ENCODE data around the gene SRPRB. TPM values are rescaled to one million over a fixed set of nuclear protein-coding genes. Genes with fewer than 3 reads are reported as not detected.

Gene SRPRB
- total RNA-seq, 1 experiment from 2014 or later = 73.5 TPM

DNA sequence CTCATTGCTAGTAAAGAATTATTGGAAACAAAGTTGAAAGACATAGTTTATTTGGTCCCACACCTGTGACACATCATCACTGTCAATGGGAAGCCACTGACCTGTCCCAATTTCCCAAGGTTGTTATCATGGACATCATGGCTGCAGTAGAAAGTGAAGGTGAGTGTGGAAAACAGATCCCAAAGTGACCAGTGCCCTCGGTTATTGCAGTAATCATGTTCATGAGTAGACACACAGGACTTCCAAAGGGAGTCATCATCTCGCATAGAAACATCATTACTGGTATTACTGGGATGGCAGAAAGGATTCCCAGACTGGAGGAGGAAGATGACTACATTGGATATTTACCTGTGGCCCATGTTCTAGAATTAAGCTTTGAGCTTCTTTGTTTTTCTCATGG lies 44.7 kb upstream of the SRPRB start:
- ChIA-PET POLR2A (no interaction called here), CTCF (no interaction called here)
- intact Hi-C loops (cut with micrococcal nuclease; ENCODE audit: unreplicated experiment) (no loop called here), in situ Hi-C loops (cut with HindIII; ENCODE audit: low pct_unique_long_range_greater_than_20kb, low sequenced_read_pairs) (no loop called here)
- Histone ChIP-seq H3K4me3 (ENCODE audit: low read depth in 2 of 2, low read length in 2 of 2) (no peak overlapping the region), H3K36me3 (ENCODE audit: control insufficient read depth, insufficient read depth, low read length) (no peaks in the 10 kb centered on the region), H3K9me3 (ENCODE audit: control insufficient read depth, insufficient read depth, low read depth, low read length) (no peaks in the 10 kb centered on the region), H3K27me3 (ENCODE audit: control insufficient read depth, insufficient read depth, low read length) (peaks cover 14% of the 10 kb centered on the region), H3K27ac (ENCODE audit: low read length) (no peak overlapping the region), H3K4me1 (ENCODE audit: control insufficient read depth, insufficient read depth, low read length) (no peaks in the 10 kb centered on the region)
- DNase-seq (ENCODE audit: low read depth, low spot score) (no peak), ATAC-seq (no peak)
- no peak for TF ChIP-seq TCF7L2 (IDR thresholded peaks at IDR 0.05; ENCODE audit: low read depth, low read length)
- TF ChIP-seq, protein P1, sequence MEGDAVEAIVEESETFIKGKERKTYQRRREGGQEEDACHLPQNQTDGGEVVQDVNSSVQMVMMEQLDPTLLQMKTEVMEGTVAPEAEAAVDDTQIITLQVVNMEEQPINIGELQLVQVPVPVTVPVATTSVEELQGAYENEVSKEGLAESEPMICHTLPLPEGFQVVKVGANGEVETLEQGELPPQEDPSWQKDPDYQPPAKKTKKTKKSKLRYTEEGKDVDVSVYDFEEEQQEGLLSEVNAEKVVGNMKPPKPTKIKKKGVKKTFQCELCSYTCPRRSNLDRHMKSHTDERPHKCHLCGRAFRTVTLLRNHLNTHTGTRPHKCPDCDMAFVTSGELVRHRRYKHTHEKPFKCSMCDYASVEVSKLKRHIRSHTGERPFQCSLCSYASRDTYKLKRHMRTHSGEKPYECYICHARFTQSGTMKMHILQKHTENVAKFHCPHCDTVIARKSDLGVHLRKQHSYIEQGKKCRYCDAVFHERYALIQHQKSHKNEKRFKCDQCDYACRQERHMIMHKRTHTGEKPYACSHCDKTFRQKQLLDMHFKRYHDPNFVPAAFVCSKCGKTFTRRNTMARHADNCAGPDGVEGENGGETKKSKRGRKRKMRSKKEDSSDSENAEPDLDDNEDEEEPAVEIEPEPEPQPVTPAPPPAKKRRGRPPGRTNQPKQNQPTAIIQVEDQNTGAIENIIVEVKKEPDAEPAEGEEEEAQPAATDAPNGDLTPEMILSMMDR (IDR thresholded peaks at IDR 0.05) = no peak
- TF ChIP-seq POLR2AphosphoS5 (IDR thresholded peaks at IDR 0.05; ENCODE audit: low read depth, low read length) = no peak
- no peak for TF ChIP-seq SIN3A (IDR thresholded peaks at IDR 0.05; ENCODE audit: borderline replicate concordance, insufficient read depth, low read depth, low read length)
- no TSS peak for BruUV-seq (replicated peaks)

DNA sequence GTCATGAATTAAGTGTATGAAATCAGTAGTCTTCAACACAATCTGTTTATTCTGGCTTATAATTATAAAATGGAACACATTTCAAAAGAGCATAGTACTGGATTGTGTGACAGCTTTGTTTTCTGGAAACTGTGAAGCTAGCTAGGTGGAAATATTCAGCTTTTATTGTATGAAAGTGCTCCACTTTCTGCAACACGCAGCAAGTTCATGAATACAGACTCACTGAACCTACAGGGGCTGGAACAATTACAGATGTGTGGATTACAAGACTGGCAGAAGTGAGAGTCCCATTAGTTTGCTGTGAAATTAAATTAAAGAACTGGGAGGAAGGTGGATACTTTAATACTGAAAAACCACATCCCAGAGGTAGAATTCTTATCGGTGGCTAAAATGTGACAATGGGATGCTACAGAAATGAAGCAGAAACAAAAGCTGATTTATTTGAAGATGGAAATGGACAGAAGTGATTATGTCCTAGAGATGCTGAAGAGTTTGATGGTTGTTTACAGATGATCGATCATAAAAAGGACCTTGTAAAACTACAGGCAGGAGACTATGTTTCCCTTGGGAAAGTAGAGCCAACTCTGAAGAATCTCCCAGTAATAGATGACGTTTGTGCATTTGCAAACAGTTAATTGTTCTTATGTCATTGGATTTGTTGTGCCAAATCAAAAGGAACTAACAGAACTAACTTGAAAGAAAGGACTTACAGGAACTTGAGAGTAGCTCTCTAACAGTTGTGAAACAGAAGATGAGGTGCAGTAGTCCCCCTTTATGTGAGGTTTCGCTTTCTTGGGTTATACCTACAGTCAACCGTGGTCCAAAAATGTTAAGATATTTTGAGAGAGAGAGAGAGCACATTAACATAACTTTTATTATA lies 43.8 kb upstream of the SRPRB start:
- H3K27me3 ChIP-seq (ENCODE audit: control insufficient read depth, insufficient read depth, low read length) = peaks cover 14% of the 10 kb centered on the region
- H3K27ac ChIP-seq (ENCODE audit: low read length) = no peak overlapping the region
- ChIA-PET CTCF (no interaction called here), POLR2A (no interaction called here)
- no peak for DNase-seq (ENCODE audit: low read depth, low spot score)
- TF ChIP-seq TCF7L2 (IDR thresholded peaks at IDR 0.05; ENCODE audit: low read depth, low read length) = no peak
- TF ChIP-seq POLR2AphosphoS5 (IDR thresholded peaks at IDR 0.05; ENCODE audit: low read depth, low read length) = no peak
- no peak for TF ChIP-seq SIN3A (IDR thresholded peaks at IDR 0.05; ENCODE audit: borderline replicate concordance, insufficient read depth, low read depth, low read length)
- TF ChIP-seq, protein P1 (IDR thresholded peaks at IDR 0.05) = no peak
- TF ChIP-seq, protein P2, sequence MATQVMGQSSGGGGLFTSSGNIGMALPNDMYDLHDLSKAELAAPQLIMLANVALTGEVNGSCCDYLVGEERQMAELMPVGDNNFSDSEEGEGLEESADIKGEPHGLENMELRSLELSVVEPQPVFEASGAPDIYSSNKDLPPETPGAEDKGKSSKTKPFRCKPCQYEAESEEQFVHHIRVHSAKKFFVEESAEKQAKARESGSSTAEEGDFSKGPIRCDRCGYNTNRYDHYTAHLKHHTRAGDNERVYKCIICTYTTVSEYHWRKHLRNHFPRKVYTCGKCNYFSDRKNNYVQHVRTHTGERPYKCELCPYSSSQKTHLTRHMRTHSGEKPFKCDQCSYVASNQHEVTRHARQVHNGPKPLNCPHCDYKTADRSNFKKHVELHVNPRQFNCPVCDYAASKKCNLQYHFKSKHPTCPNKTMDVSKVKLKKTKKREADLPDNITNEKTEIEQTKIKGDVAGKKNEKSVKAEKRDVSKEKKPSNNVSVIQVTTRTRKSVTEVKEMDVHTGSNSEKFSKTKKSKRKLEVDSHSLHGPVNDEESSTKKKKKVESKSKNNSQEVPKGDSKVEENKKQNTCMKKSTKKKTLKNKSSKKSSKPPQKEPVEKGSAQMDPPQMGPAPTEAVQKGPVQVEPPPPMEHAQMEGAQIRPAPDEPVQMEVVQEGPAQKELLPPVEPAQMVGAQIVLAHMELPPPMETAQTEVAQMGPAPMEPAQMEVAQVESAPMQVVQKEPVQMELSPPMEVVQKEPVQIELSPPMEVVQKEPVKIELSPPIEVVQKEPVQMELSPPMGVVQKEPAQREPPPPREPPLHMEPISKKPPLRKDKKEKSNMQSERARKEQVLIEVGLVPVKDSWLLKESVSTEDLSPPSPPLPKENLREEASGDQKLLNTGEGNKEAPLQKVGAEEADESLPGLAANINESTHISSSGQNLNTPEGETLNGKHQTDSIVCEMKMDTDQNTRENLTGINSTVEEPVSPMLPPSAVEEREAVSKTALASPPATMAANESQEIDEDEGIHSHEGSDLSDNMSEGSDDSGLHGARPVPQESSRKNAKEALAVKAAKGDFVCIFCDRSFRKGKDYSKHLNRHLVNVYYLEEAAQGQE (IDR thresholded peaks at IDR 0.05; ENCODE audit: insufficient read depth in 1 of 2, low read depth in 2 of 2, low read length in 1 of 2) = no peak
- no peaks in the 10 kb centered on the region for H3K36me3 ChIP-seq (ENCODE audit: control insufficient read depth, insufficient read depth, low read length)
- no peak overlapping the region for H3K4me3 ChIP-seq (ENCODE audit: low read depth in 2 of 2, low read length in 2 of 2)
- no peaks in the 10 kb centered on the region for H3K9me3 ChIP-seq (ENCODE audit: control insufficient read depth, insufficient read depth, low read depth, low read length)
- H3K4me1 ChIP-seq (ENCODE audit: control insufficient read depth, insufficient read depth, low read length) = no peaks in the 10 kb centered on the region
- no TSS peak for BruUV-seq (replicated peaks)
- in situ Hi-C loops (cut with HindIII; ENCODE audit: low pct_unique_long_range_greater_than_20kb, low sequenced_read_pairs) (no loop called here), intact Hi-C loops (cut with micrococcal nuclease; ENCODE audit: unreplicated experiment) (no loop called here)
- no peak for ATAC-seq

Data from Panc1 (cell line).